Neuronal stem cell (in vitro differentiated cells): ENCODE measurements around the gene TMEM178A.
"Not testable (repeated sequence)": the region's sequence is repeated elsewhere in the genome, so short reads cannot be mapped to it uniquely, and the experiment has no call there.

ENCODE experiments used
- DNase-seq: peaks from one replicate; pipeline ENCODE4 v3.0.0-alpha.2; 2013; ENCODE audit warnings: low spot score
- H2AFZ ChIP-seq: one replicate; pipeline ENCODE4 v1.6.1; 2013; ENCODE audit warnings: mild to moderate bottlenecking, low read length, inconsistent platforms
- H2AK5ac ChIP-seq: 2 replicates; pipeline ENCODE4 v1.6.1; 2013; ENCODE audit warnings: low read depth, mild to moderate bottlenecking, inconsistent platforms, low read length, moderate library complexity, mixed read lengths
- H2BK120ac ChIP-seq: 2 replicates; pipeline ENCODE4 v1.6.1; 2013; ENCODE audit warnings: low read depth, mild to moderate bottlenecking, inconsistent platforms, low read length, moderate library complexity, mixed read lengths
- H2BK12ac ChIP-seq: one replicate; pipeline ENCODE4 v1.6.1; 2013; ENCODE audit warnings: low read length, inconsistent platforms
- H2BK15ac ChIP-seq: 2 replicates; pipeline ENCODE4 v1.6.1; 2013; ENCODE audit warnings: mild to moderate bottlenecking, low read length, inconsistent platforms, mixed read lengths
- H2BK5ac ChIP-seq: one replicate; pipeline ENCODE4 v1.6.1; 2013; ENCODE audit warnings: inconsistent platforms, mild to moderate bottlenecking, low read length, moderate library complexity
- H3K14ac ChIP-seq: one replicate; pipeline ENCODE4 v1.6.1; 2013; ENCODE audit warnings: low read length, inconsistent platforms
- H3K18ac ChIP-seq: 2 replicates; pipeline ENCODE4 v1.6.1; 2013; ENCODE audit warnings: low read length, inconsistent platforms
- H3K23ac ChIP-seq: 2 replicates; pipeline ENCODE4 v1.6.1; 2013; ENCODE audit warnings: low read depth, mild to moderate bottlenecking, mixed read lengths, low read length, inconsistent platforms; ENCODE audit not compliant: poor library complexity
- H3K27ac ChIP-seq: replicated peaks from 3 replicates; pipeline ENCODE4 v1.5.1; 2013; ENCODE audit warnings: low read length, inconsistent platforms
- H3K27me3 ChIP-seq, 3 experiments: 2 replicates each; pipeline ENCODE4 v1.6.1; 2013; ENCODE audit warnings: low read length in 3 of 3, mild to moderate bottlenecking in 2 of 3, inconsistent platforms in 1 of 3, low read depth in 1 of 3, mixed read lengths in 1 of 3, moderate library complexity in 1 of 3; ENCODE audit not compliant: control insufficient read depth in 3 of 3, insufficient read depth in 3 of 3
- H3K36me3 ChIP-seq, 2 donors: replicated peaks in 1 of 2; 2 replicates each; pipeline ENCODE4 v1.6.1; 2013; ENCODE audit warnings: low read length in 2 of 2; ENCODE audit not compliant: control insufficient read depth in 2 of 2, insufficient read depth in 2 of 2
- H3K4ac ChIP-seq: 2 replicates; pipeline ENCODE4 v1.6.1; 2013; ENCODE audit warnings: inconsistent platforms, mild to moderate bottlenecking, low read length, moderate library complexity
- H3K4me1 ChIP-seq, 2 donors: 1 replicate in 1 of 2; 2 replicates in 1 of 2; pipeline ENCODE4 v1.6.1; 2013; ENCODE audit warnings: low read length in 2 of 2, low read depth in 1 of 2; ENCODE audit not compliant: control insufficient read depth in 2 of 2, insufficient read depth in 1 of 2
- H3K4me2 ChIP-seq: one replicate; pipeline ENCODE4 v1.6.1; 2013; ENCODE audit warnings: mild to moderate bottlenecking, low read length, inconsistent platforms; ENCODE audit not compliant: insufficient read depth, poor library complexity, severe bottlenecking
- H3K4me3 ChIP-seq, 2 donors: 2 replicates each; pipeline ENCODE4 v1.5.1; 2013; ENCODE audit warnings: low read length in 2 of 2, mild to moderate bottlenecking in 2 of 2, inconsistent platforms in 1 of 2, moderate library complexity in 1 of 2
- H3K79me1 ChIP-seq: one replicate; pipeline ENCODE4 v1.6.1; 2013; ENCODE audit warnings: low read depth, mild to moderate bottlenecking, inconsistent platforms, low read length, moderate library complexity
- H3K9ac ChIP-seq: one replicate; pipeline ENCODE4 v1.6.1; 2013; ENCODE audit warnings: mild to moderate bottlenecking, low read depth, low read length, inconsistent platforms; ENCODE audit not compliant: poor library complexity
- H3K9me3 ChIP-seq, 2 donors: replicated peaks in 1 of 2; 2 replicates each; pipeline versions ENCODE3 to v1.6.1; 2013; ENCODE audit warnings: low read length in 2 of 2, mild to moderate bottlenecking in 2 of 2, inconsistent platforms in 1 of 2, low read depth in 1 of 2, mixed read lengths in 1 of 2, moderate library complexity in 1 of 2; ENCODE audit not compliant: control insufficient read depth in 2 of 2, insufficient read depth in 1 of 2
- H4K8ac ChIP-seq: one replicate; pipeline ENCODE4 v1.6.1; 2013; ENCODE audit warnings: low read depth, mild to moderate bottlenecking, inconsistent platforms, low read length, moderate library complexity
- H4K91ac ChIP-seq: one replicate; pipeline ENCODE4 v1.6.1; 2013; ENCODE audit warnings: low read length, low read depth, mild to moderate bottlenecking, inconsistent platforms; ENCODE audit not compliant: poor library complexity
- WGBS, 2 donors: extraction: QIAGEN DNeasy Blood & Tissue Kit; methylation state at CpG; one replicate each; pipeline ENCODE4 v1.1.7; 2013; ENCODE audit warnings: missing lambda C conversion rate in 2 of 2, mixed read lengths in 1 of 2; ENCODE audit not compliant: insufficient read length in 2 of 2, insufficient replicate concordance in 1 of 2; ENCODE audit errors: extremely low coverage in 2 of 2; 5-methylcytosine and 5-hydroxymethylcytosine counted together

TMEM178A gene

DNA sequence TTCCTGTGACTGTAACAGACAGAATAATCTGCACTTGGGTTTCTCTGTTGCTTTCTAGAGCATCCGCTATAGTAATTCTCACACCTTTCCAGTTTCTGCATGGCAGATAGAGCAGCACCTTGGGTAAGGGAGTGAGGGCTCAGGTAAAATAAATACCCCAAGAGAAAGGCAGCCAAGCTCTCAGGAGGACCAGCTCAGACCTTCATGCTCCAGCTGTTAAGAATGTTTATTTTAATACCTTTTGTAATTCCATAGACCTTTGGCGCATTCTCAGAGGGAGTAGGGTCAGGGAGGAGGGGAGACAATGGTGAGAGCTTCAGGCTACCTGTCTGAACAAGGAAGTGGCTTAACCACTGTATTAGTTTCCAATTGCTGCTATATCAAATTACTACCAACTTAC lies 16.2 kb upstream of the TMEM178A start:
- Histone ChIP-seq H4K91ac (no peak overlapping the region), H3K36me3 (no peaks in the 10 kb centered on the region), H2BK15ac (no peak overlapping the region), H3K18ac (no peak overlapping the region), H2BK12ac (no peak overlapping the region), H3K9me3 (peaks cover 1 to 2% of the 10 kb centered on the region in 2 donors), H3K27me3 (no peaks in the 10 kb centered on the region), H3K4me2 (no peak overlapping the region), H2AFZ (no peak overlapping the region), H4K8ac (no peak overlapping the region), H2AK5ac (no peak overlapping the region), H3K14ac (no peak overlapping the region), H2BK5ac (no peak overlapping the region), H3K4me3 (no peak overlapping the region), H3K23ac (no peak overlapping the region), H2BK120ac (no peak overlapping the region), H3K27ac (no peak overlapping the region), H3K4me1 (peaks cover 0 to 8% of the 10 kb centered on the region in 2 donors), H3K9ac (no peak overlapping the region), H3K79me1 (no peaks in the 10 kb centered on the region), H3K4ac (no peak overlapping the region)
- DNase-seq = no peak
- no CpG with 5 or more reads among the region's 2 CpGs for whole genome bisulfite sequencing, 2 donors

- Histone ChIP-seq H3K14ac (no peak overlapping the region), H3K4me3 (no peak overlapping the region), H3K4me2 (no peak overlapping the region), H3K27ac (no peak overlapping the region), H2BK120ac (no peak overlapping the region), H3K23ac (no peak overlapping the region), H3K36me3 (no peaks in the 10 kb centered on the region), H3K27me3 (no peaks in the 10 kb centered on the region), H3K9ac (no peak overlapping the region), H2BK5ac (no peak overlapping the region), H4K8ac (no peak overlapping the region), H3K18ac (no peak overlapping the region), H2BK12ac (no peak overlapping the region), H4K91ac (no peak overlapping the region), H2AFZ (peak overlapping the region; percentile 9), H3K4me1 (peaks cover 0 to 8% of the 10 kb centered on the region in 2 donors), H2BK15ac (no peak overlapping the region), H3K79me1 (no peaks in the 10 kb centered on the region), H3K4ac (no peak overlapping the region), H2AK5ac (no peak overlapping the region), H3K9me3 (peaks cover 2 to 3% of the 10 kb centered on the region in 2 donors)
- DNase-seq = no peak
- WGBS, 2 donors = no CpG with 5 or more reads among the region's 3 CpGs
Measured at GRCh38 chr2:39650468-39650867, 15.2 kb upstream of the TMEM178A start.

- H3K9me3 ChIP-seq, H3K23ac ChIP-seq, H3K4me2 ChIP-seq, H2AFZ ChIP-seq, H3K4me1 ChIP-seq, H3K4ac ChIP-seq, H2BK5ac ChIP-seq, H2BK120ac ChIP-seq, H3K4me3 ChIP-seq, H3K9ac ChIP-seq, H2AK5ac ChIP-seq, H4K91ac ChIP-seq, H4K8ac ChIP-seq, DNase-seq, H3K79me1 ChIP-seq, H3K14ac ChIP-seq, H3K36me3 ChIP-seq, H3K27ac ChIP-seq, H3K27me3 ChIP-seq, H2BK12ac ChIP-seq, H3K18ac ChIP-seq, H2BK15ac ChIP-seq: not testable (repeated sequence)
- WGBS, 2 donors = no CpG with 5 or more reads among the region's 2 CpGs
Measured at GRCh38 chr2:39656215-39656614, 9.5 kb upstream of the TMEM178A start.

- H3K27me3 ChIP-seq = no peaks in the 10 kb centered on the region
Measured at GRCh38 chr2:39657287-39657937, 8.3 kb upstream of the TMEM178A start.

More at GRCh38 chr2:39657287-39657937, 8.3 kb upstream of the TMEM178A start:
- no CpG with 5 or more reads among the region's 7 CpGs for WGBS, 2 donors
- Histone ChIP-seq H2BK15ac (no peak overlapping the region), H3K4me2 (no peak overlapping the region), H3K27ac (no peak overlapping the region), H4K8ac (no peak overlapping the region), H2BK120ac (no peak overlapping the region), H3K36me3 (no peaks in the 10 kb centered on the region), H3K9ac (no peak overlapping the region), H3K79me1 (no peaks in the 10 kb centered on the region), H2AK5ac (no peak overlapping the region), H2AFZ (no peak overlapping the region), H3K14ac (no peak overlapping the region), H3K4me3 (no peak overlapping the region), H3K4ac (no peak overlapping the region), H3K9me3 (peaks cover 2 to 3% of the 10 kb centered on the region in 2 donors), H3K18ac (no peak overlapping the region), H2BK12ac (no peak overlapping the region), H4K91ac (no peak overlapping the region), H3K23ac (no peak overlapping the region), H3K4me1 (peaks cover 0 to 3% of the 10 kb centered on the region in 2 donors), H2BK5ac (no peak overlapping the region)
- DNase-seq = no peak
